Lung (tissue), 11 donors: ENCODE results near the gene C17orf114.

ENCODE experiments used
- ATAC-seq: fragments of 200-7000 bp; cut with Tn5 transposase; one replicate; pipeline ENCODE4 v1.9.1; 2020; ENCODE audit warnings: moderate number of reproducible peaks; ENCODE audit not compliant: insufficient read depth, low FRiP score
- DNase-seq, 3 donors: peaks; one replicate each; pipeline ENCODE4 v3.0.0-alpha.2; 2013 to 2017
- H3K27ac ChIP-seq, 2 donors: one replicate each; pipeline ENCODE4 v1.5.1; 2013; ENCODE audit warnings: mild to moderate bottlenecking in 2 of 2, moderate library complexity in 2 of 2, control low read depth in 1 of 2, inconsistent platforms in 1 of 2, low read depth in 1 of 2, low read length in 1 of 2
- H3K27me3 ChIP-seq, 3 donors: one replicate each; pipeline ENCODE4 v1.5.1; 2013; ENCODE audit warnings: low read length in 2 of 3; ENCODE audit not compliant: control insufficient read depth in 3 of 3, insufficient read depth in 3 of 3
- H3K36me3 ChIP-seq, 4 donors: one replicate each; pipeline ENCODE4 v1.5.1; 2013; ENCODE audit warnings: low read length in 4 of 4, mild to moderate bottlenecking in 1 of 4, moderate library complexity in 1 of 4; ENCODE audit not compliant: control insufficient read depth in 4 of 4, insufficient read depth in 4 of 4
- H3K4me1 ChIP-seq, 5 donors: one replicate each; pipeline ENCODE4 v1.5.1; 2013; ENCODE audit warnings: low read length in 5 of 5, mild to moderate bottlenecking in 2 of 5, moderate library complexity in 1 of 5; ENCODE audit not compliant: control insufficient read depth in 5 of 5, insufficient read depth in 5 of 5
- H3K4me3 ChIP-seq: one replicate; pipeline ENCODE4 v1.5.1; 2013; ENCODE audit warnings: mild to moderate bottlenecking, control low read depth, moderate library complexity
- H3K9ac ChIP-seq, 2 donors: one replicate each; pipeline ENCODE4 v1.5.1; 2013; ENCODE audit warnings: low read length in 2 of 2, control low read depth in 1 of 2; ENCODE audit not compliant: insufficient read depth in 1 of 2
- H3K9me3 ChIP-seq, 4 donors: one replicate each; pipeline ENCODE4 v1.5.1; 2013; ENCODE audit warnings: low read length in 3 of 4, mild to moderate bottlenecking in 1 of 4, moderate library complexity in 1 of 4; ENCODE audit not compliant: control insufficient read depth in 4 of 4, insufficient read depth in 3 of 4
- WGBS, 2 donors: extraction: QIAGEN DNeasy Blood & Tissue Kit; methylation state at CpG; one replicate each; pipeline ENCODE4 v1.1.7; 2013; 5-methylcytosine and 5-hydroxymethylcytosine counted together
- TF ChIP-seq, protein P1 (sequence below): IDR thresholded peaks from 2 replicates; pipeline ENCODE4 v1.5.1; 2012; ENCODE audit warnings: mild to moderate bottlenecking; ENCODE audit errors: control extremely low read depth, extremely low read depth
- donor health status: control.
- donor health status: control.
- donor health status: Bipolar disorder and iron deficiency.
- donor health status: healthy.
- donor health status: DM: yes; HTN: yes; CAD: no.

C17orf114 gene

GRCh38 chr17:4789951-4790704, 12.0 kb downstream of the C17orf114 start:
- peak overlapping the region; percentile 91 to 97 for H3K27ac ChIP-seq
- ATAC-seq (peak; percentile 91), DNase-seq (peak; percentile 90 to 92 (median 92))
- peak overlapping the region; percentile 50 for H3K4me3 ChIP-seq
- WGBS, 2 donors: 0% methylated on average over 76 to 91 of the region's 91 CpGs
- no peaks in the 10 kb centered on the region for H3K9me3 ChIP-seq
- TF ChIP-seq, protein P1, sequence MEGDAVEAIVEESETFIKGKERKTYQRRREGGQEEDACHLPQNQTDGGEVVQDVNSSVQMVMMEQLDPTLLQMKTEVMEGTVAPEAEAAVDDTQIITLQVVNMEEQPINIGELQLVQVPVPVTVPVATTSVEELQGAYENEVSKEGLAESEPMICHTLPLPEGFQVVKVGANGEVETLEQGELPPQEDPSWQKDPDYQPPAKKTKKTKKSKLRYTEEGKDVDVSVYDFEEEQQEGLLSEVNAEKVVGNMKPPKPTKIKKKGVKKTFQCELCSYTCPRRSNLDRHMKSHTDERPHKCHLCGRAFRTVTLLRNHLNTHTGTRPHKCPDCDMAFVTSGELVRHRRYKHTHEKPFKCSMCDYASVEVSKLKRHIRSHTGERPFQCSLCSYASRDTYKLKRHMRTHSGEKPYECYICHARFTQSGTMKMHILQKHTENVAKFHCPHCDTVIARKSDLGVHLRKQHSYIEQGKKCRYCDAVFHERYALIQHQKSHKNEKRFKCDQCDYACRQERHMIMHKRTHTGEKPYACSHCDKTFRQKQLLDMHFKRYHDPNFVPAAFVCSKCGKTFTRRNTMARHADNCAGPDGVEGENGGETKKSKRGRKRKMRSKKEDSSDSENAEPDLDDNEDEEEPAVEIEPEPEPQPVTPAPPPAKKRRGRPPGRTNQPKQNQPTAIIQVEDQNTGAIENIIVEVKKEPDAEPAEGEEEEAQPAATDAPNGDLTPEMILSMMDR: peak; percentile 75
- no peaks in the 10 kb centered on the region for H3K36me3 ChIP-seq
- peaks cover 0 to 17% (median 8%) of the 10 kb centered on the region in 3 donors for H3K27me3 ChIP-seq
- H3K4me1 ChIP-seq: peaks cover 4 to 33% (median 17%) of the 10 kb centered on the region in 5 donors
- peak overlapping the region; percentile 12 to 88 for H3K9ac ChIP-seq

- DNase-seq (peak in 1 of 3 donors; percentile 43), ATAC-seq (no peak)
- no peaks in the 10 kb centered on the region for H3K36me3 ChIP-seq
- H3K9me3 ChIP-seq: no peaks in the 10 kb centered on the region
- peaks cover 0 to 19% (median 11%) of the 10 kb centered on the region in 3 donors for H3K27me3 ChIP-seq
- no peak overlapping the region for H3K9ac ChIP-seq
- TF ChIP-seq, protein P1: no peak
- H3K4me1 ChIP-seq: peaks cover 4 to 33% (median 17%) of the 10 kb centered on the region in 5 donors
- 1% methylated on average over 21 to 25 of the region's 25 CpGs for WGBS, 2 donors
- H3K4me3 ChIP-seq: peak overlapping the region; percentile 50
- H3K27ac ChIP-seq: peak overlapping the region; percentile 91 to 97
Measured at GRCh38 chr17:4789701-4789950, 12.5 kb downstream of the C17orf114 start.

- peak within 1 kb of the TSS in 1 of 2 donors; percentile 17 for H3K9ac ChIP-seq
- no peaks in the 10 kb centered on the region for H3K36me3 ChIP-seq
- TF ChIP-seq, protein P1: no peak
- DNase-seq (no peak), ATAC-seq (no peak)
- H3K4me3 ChIP-seq: peak within 1 kb of the TSS; percentile 50
- H3K27me3 ChIP-seq: peaks cover 0 to 25% (median 17%) of the 10 kb centered on the region in 3 donors
- no peaks in the 10 kb centered on the region for H3K9me3 ChIP-seq
- H3K4me1 ChIP-seq: peaks cover 4 to 33% (median 17%) of the 10 kb centered on the region in 5 donors
- peak within 1 kb of the TSS; percentile 91 to 97 for H3K27ac ChIP-seq
- 19 to 35% methylated on average over 58 to 62 of the region's 62 CpGs for WGBS, 2 donors
Measured at GRCh38 chr17:4788807-4789700, 13.1 kb downstream of the C17orf114 start, which contains the start of gene GLTPD2. TSS of gene GLTPD2 (plus strand) at chr17:4788964. CDS start at chr17:4789012, 48 bp downstream.
